Measurements from ENCODE around the gene GRHL3.

GRHL3 gene

DNA sequence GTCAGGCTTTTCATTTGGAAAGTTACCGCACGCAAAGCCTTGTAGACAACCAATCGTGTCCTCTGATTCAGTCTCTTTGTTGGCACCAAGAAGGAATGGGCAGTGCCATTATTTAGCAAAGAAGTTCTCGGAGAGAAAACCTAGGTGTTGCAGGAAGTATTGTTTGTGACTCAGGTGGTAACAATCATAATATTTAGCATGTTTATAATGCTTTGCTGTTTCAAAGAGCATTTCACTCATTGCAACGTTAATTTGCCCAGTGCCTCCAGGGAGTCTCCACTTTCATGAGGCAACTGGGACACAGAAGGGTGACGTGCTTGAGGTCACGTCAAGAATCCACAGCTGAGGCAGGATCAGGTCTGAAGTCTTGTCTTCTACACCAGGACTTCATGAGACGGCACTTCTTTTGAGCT lies 63.0 kb downstream of the GRHL3 start:
- Mint-ChIP-seq H3K4me3 (no peak overlapping the region), H3K27ac (no peak overlapping the region), H3K4me1 (peaks cover 31% of the 10 kb centered on the region), H3K27me3 (no peaks in the 10 kb centered on the region), H3K9me3 (no peaks in the 10 kb centered on the region), H3K36me3 (peaks cover 23% of the 10 kb centered on the region)
- ATAC-seq, result no peak

DNA sequence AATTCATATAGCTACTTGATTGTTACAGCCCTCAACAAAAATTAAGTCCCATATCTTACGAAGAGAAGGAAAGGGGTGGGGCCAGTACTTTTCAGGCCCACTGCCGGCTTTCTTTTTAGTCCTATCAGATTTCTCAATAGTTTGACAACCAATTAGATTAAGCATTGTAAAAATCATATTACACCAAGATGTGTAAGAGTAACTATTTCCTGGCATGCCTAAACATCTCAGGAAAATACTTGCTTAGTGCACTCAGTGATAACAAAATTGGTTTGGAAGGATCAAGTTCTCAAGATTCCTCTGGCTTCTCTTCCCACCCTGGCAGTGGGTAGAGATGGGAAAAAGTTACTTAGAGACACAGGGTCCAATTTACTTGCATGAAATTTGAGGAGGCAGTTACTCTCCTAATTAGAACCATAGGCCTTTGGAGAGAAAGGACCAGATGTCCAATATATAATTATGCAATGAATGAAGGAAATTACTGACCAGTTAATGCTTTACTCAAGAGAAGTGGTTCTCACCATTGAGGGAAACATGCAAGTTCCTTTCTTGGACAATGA lies 64.3 kb downstream of the GRHL3 start:
- Mint-ChIP-seq H3K27ac (peak overlapping the region; percentile 31), H3K36me3 (peaks cover 19% of the 10 kb centered on the region), H3K4me3 (no peak overlapping the region), H3K27me3 (no peaks in the 10 kb centered on the region), H3K9me3 (no peaks in the 10 kb centered on the region), H3K4me1 (peaks cover 31% of the 10 kb centered on the region)
- no peak for ATAC-seq

DNA sequence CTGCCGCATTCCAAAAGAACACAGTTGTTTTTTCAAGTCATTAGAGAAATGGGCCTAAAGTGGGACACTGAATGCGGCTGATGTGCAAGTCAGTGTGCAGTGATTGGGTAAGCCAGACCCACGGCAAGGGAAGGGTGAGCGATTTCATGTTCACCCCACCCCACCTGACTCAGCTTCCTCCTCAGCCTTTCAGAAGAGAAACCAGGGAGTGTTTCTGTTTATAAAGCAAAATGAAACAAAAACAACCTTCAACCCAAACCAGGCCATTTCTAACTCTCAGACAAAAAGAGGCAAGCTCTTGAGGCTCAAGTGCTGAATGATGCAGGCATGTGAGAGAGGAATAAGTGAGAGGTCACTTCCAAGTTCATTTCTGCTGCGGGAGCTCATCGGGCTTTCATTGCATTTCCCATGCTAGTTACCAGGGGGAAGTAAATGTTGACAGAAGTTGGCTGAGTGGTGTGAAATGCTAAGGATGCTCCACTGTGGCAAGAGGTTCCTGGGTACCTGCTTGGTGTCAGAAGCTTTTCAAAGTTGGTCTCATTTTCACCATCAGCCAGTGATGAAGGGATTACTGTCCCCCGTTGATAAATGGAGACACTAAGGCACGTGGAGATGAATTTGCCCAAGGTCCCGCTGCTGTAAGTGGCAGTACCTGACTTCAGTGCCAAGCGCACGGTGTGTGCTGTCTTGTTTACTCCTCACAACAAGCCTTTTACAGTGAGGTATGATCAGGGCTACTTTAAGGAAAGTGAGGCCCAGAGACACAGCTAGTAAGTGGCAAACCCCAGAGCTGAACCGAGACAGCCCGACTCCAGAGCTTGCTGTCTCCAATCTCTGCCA lies 65.3 kb downstream of the GRHL3 start:
- Mint-ChIP-seq H3K4me3 (peak overlapping the region; percentile 20), H3K9me3 (no peaks in the 10 kb centered on the region), H3K27ac (peak overlapping the region; percentile 31)

GRCh38 chr1:24385160-24385940 lies 66.2 kb downstream of the GRHL3 start:
- ATAC-seq, result peak; percentile 46
- Mint-ChIP-seq H3K27ac (peak overlapping the region; percentile 31), H3K9me3 (no peaks in the 10 kb centered on the region), H3K4me3 (peak overlapping the region; percentile 18), H3K4me1 (peaks cover 31% of the 10 kb centered on the region), H3K36me3 (peaks cover 13% of the 10 kb centered on the region), H3K27me3 (no peaks in the 10 kb centered on the region)

More for the DNA sequence above, 65.3 kb downstream of the GRHL3 start:
- Mint-ChIP-seq H3K27me3 (no peaks in the 10 kb centered on the region), H3K36me3 (peaks cover 13% of the 10 kb centered on the region), H3K4me1 (peaks cover 31% of the 10 kb centered on the region)
- ATAC-seq, result peak; percentile 79

DNA sequence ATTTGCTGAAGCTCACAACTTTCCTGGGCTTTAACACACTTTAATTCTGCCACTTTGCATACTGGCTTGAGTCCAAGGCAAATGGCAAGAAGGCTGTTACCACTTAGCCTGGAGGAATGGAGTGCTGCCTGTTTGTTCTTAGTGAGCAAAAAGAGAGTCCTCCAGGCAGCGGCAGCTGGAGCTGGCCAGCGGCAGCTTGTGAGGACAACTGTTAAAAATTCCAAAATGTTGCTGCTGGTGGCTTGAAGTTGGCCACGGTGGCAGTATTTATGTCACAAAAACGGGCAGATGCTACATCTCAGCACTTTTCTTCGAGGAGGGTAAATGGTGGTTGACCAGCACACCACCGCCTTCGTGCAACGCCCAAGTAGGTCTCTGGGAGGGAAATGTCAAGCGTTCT lies 67.1 kb downstream of the GRHL3 start:
- Mint-ChIP-seq H3K27me3 (no peaks in the 10 kb centered on the region), H3K4me3 (no peak overlapping the region), H3K4me1 (peaks cover 35% of the 10 kb centered on the region), H3K36me3 (peaks cover 13% of the 10 kb centered on the region), H3K9me3 (no peaks in the 10 kb centered on the region), H3K27ac (peak overlapping the region; percentile 64)
- no peak for ATAC-seq

DNA sequence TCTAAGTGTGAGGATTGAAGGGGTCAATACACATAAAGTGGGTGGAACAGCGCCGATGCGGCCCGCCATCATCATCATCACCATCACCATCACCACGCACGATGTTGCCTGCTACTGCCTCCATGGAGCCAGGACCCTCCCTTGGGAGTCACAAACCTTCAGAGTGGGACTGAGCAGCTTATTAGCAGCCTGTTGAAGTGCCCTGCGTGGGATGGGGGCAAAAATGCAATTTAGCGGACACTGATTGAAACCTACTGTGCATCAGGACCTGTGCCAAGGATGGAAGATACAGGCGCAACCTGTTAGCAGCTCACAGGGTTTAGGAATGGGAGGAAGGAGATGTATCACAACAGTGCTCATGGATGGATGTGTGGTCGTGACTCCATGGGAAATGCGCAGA lies 67.8 kb downstream of the GRHL3 start:
- Mint-ChIP-seq H3K27me3 (no peaks in the 10 kb centered on the region), H3K36me3 (peaks cover 13% of the 10 kb centered on the region), H3K4me1 (peaks cover 41% of the 10 kb centered on the region), H3K27ac (peak overlapping the region; percentile 64), H3K9me3 (no peaks in the 10 kb centered on the region), H3K4me3 (no peak overlapping the region)
- no peak for ATAC-seq

DNA sequence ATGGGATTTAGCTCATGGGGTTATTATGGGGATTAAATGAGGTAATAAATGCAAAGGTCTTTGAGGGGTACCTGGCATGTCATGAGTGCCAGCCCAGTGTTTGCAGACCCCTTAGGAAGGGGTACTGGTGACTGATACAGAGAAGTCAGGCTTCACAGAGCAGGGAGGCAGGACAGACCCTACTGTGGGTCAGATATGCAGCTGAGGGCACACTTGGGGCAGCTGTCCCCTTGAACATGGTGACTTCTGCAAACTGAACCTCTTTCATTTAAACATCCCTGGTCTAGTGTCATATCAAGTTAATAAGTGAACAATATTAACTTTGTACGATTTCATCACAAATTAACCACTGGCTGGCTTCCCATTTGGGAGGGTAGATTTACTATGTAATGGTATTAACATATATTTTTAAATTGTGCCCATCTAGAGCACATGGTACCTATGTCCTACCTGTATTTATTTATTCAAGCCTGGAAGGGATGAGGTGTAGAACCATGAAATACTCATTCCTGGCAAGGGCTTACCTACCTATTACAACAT lies 68.5 kb downstream of the GRHL3 start:
- ATAC-seq, result no peak
- Mint-ChIP-seq H3K9me3 (no peaks in the 10 kb centered on the region), H3K27me3 (no peaks in the 10 kb centered on the region), H3K4me1 (peaks cover 49% of the 10 kb centered on the region), H3K4me3 (no peak overlapping the region), H3K27ac (peak overlapping the region; percentile 27), H3K36me3 (peaks cover 13% of the 10 kb centered on the region)

- Mint-ChIP-seq H3K27ac (peak overlapping the region; percentile 27), H3K4me3 (no peak overlapping the region), H3K4me1 (peaks cover 56% of the 10 kb centered on the region), H3K27me3 (no peaks in the 10 kb centered on the region), H3K9me3 (no peaks in the 10 kb centered on the region), H3K36me3 (peaks cover 7% of the 10 kb centered on the region)
- ATAC-seq, result no peak
These were observed 69.3 kb downstream of the GRHL3 start for GRCh38 chr1:24388331-24388885.

DNA sequence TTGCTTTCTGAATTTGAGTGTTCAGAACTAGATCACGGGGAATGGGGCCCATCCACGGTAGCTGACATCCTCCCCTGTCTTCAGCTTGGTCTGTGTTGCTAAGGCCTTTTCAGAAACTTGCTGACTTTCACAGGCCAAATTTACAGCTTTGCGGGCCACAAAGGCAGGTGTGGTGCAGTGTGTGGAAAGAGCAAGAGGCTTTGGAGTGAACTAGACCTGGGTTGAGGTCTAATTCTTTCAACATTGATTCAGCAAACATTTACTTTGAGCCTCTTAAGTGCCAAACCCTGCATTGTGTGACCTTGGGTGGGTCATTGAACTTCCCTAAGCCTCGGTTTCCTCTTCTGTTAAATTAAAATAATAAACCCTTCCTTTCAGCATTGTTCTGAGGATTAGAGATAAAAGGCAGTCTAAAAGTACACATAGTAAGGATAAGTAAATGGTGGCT lies 70.1 kb downstream of the GRHL3 start:
- no peak overlapping the region for H3K27ac Mint-ChIP-seq
- H3K4me3 Mint-ChIP-seq, result no peak overlapping the region
- H3K4me1 Mint-ChIP-seq, result peaks cover 60% of the 10 kb centered on the region
- no peak for ATAC-seq
- H3K9me3 Mint-ChIP-seq, result no peaks in the 10 kb centered on the region
- peaks cover 8% of the 10 kb centered on the region for H3K36me3 Mint-ChIP-seq
- H3K27me3 Mint-ChIP-seq, result no peaks in the 10 kb centered on the region

DNA sequence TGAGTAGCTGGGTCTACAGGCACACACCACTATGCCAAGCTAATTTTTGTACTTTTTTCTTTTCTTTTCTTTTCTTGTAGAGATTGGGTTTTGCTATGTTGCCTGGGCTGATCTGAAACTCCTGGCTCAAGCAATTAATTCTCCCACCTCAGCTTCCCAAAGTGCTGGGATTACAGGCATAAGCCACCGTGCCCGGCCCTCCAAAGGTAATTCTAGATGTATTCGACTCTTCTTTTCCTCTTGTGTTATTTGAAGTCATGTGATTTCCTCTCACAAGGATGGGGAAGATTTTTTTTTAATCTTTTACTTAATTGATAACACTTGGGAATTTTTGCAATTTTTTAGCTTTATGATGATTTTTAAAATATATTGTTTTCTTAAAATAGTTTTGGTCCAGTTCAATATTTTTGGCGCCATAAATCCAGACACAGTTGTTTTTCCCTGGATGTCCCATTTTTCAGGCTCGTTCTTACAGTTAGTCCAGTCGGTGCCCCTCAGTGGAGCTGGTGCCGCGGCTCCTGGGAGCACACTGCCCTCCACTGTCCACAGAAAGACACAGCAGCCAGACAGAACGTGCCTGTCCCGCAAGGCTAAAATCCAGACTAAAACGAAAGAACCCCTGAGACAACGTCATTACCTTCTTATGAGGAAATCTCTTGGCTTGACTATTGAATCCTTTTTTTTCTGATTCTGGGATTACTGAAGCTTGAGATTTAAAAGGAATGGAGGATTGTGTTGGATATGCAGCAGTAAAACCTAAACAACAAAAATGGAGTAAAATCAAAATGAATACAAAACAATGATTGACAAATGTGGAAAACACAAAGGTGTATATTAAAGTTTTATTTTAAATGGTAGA lies 72.0 kb downstream of the GRHL3 start:
- Mint-ChIP-seq H3K4me1 (peaks cover 50% of the 10 kb centered on the region), H3K4me3 (peak overlapping the region; percentile 71), H3K9me3 (no peaks in the 10 kb centered on the region), H3K27me3 (no peaks in the 10 kb centered on the region), H3K36me3 (peaks cover 15% of the 10 kb centered on the region), H3K27ac (peak overlapping the region; percentile 97)
- ATAC-seq, result peak; percentile 79

- H3K27me3 Mint-ChIP-seq, result no peaks in the 10 kb centered on the region
- H3K4me1 Mint-ChIP-seq, result peaks cover 41% of the 10 kb centered on the region
- peak overlapping the region; percentile 71 for H3K4me3 Mint-ChIP-seq
These were observed 72.9 kb downstream of the GRHL3 start for GRCh38 chr1:24391882-24392603.

GRCh38 chr1:24392604-24392946 lies 73.4 kb downstream of the GRHL3 start:
- peak; percentile 29 for ATAC-seq
- no peaks in the 10 kb centered on the region for H3K27me3 Mint-ChIP-seq
- H3K4me3 Mint-ChIP-seq, result peak overlapping the region; percentile 71
- peak overlapping the region; percentile 97 for H3K27ac Mint-ChIP-seq
- H3K4me1 Mint-ChIP-seq, result peaks cover 41% of the 10 kb centered on the region
- H3K9me3 Mint-ChIP-seq, result no peaks in the 10 kb centered on the region
- peaks cover 8% of the 10 kb centered on the region for H3K36me3 Mint-ChIP-seq

More at GRCh38 chr1:24391882-24392603, 72.9 kb downstream of the GRHL3 start:
- ATAC-seq, result peak; percentile 87
- Mint-ChIP-seq H3K9me3 (no peaks in the 10 kb centered on the region), H3K27ac (peak overlapping the region; percentile 97), H3K36me3 (peaks cover 8% of the 10 kb centered on the region)

GRCh38 chr1:24392982-24393650 lies 74.0 kb downstream of the GRHL3 start:
- Mint-ChIP-seq H3K4me1 (peaks cover 41% of the 10 kb centered on the region), H3K27me3 (no peaks in the 10 kb centered on the region), H3K36me3 (peaks cover 8% of the 10 kb centered on the region), H3K4me3 (peak overlapping the region; percentile 71), H3K27ac (peak overlapping the region; percentile 97), H3K9me3 (no peaks in the 10 kb centered on the region)
- peak; percentile 77 for ATAC-seq
